Measurements from ENCODE around the gene TMEM229B.

The TMEM229B gene
- 1.4 to 29.2 (median 18.7) reads per million in 3 experiments for total RNA-seq

DNA sequence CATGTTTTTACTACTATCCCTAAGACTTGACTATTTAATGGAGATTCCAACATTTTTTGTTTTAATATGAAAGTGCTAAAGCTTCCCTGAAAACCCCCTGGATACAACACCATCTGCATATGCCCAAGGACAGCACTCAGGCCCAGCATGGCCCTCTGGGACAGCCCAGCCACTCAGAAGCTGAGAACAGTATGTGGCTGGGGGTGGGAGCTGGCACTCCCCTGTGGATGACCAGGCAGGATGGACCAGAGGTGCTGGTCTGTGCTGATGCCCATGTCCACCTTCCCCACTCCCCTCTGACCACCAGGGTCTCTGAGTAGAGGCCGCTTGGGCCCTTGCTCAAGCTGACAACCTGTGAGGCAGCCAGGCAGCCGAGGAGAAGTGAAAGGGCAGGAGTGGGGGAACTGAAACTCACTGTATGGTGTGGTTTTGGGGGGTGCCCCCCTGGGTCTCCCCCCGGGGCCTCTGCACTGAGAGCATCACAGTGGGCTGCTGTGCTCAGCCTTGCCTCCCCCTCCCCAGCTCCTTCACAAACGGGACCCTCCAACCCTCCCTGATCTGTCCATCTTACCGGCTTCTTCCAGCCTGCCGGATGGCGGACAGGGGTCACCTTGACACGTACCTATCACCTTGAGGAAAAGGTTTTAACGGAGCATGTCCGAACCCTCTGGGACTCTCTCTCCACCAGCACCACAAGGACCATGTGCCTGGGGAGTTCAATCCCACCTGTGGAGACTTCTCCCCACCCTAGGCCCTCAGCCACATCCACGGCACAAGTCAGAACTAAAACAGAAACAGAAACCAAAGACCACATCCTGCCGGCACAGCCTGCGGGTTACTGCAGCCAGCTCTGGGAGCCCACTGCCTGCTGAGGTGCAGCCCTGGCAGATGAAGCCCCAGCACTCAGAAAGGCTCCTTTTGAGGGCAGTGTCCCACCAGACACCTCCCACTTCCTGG lies at the start of gene TMEM229B:
Gene TMEM229B, minus strand, starts transcription at position 785 of the 957 bp plus-strand sequence. CDS start 14,798 bp downstream, outside the sequence.
- peak; percentile 84 for DNase-seq

GRCh38 chr14:67537736-67538135 lies 49.2 kb upstream of the TMEM229B start:
- no peak for DNase-seq

GRCh38 chr14:67536087-67536486 lies 47.6 kb upstream of the TMEM229B start:
- DNase-seq = no peak

DNA sequence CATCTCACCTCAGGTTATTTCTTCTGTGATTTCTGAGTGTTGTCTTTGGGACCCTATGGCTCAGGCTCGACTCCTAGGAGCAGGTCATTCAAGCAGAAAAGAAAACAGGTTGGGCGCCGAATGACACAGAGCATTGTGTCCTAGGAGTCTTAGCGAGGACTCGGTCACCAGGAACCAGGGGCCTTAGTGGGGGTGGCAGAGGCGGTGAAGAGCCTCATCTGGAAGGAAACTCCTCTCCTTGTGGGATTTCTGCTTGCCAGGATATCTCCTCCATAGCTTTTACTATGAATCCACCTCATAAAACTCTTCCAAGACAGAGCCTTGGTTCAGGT lies 45.2 kb upstream of the TMEM229B start:
- no peak for DNase-seq

DNA sequence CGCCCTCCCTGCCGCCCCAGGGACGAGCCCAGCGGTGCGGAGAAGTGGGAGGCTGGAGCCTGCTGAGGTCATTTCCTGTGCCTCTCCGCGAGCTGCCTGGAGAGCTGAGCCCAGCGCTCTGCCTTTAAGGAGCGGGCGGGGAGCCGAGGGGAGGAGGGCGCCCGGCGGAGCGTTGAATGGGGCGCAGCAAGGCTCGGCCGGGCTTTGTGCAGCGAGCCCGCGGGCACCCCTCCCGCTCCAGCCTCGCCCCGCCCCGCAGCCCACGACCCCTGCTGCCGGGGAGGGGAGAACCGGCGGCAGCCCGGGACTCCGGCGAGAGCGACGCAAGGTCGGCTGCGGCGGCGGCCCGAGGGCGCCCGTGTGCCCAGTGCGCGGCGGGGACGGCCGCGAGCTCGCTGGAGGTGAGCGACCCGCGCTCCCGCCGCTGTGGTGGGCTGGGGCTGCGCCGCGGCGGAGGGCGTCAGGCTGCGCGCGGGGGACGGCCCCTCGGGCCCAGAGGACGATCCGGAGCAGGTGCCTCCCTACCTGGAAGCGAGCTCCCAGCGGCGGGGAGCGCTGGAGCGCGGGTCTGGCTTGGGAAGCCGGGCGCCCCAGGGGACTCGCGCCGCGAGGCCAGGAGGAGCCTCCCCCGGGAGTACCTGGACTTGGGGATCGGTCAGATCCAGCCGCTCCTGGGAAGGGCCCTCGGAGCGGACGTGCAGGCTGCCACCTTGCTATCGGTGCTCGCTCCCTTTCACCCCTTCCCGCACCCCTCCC lies 44.7 kb upstream of the TMEM229B start, which contains the start of gene PLEKHH1:
Gene PLEKHH1, plus strand, starts transcription at position 293 of the 756 bp plus-strand sequence. CDS start 8,578 bp downstream, outside the sequence.
- peak; percentile 23 for DNase-seq

DNA sequence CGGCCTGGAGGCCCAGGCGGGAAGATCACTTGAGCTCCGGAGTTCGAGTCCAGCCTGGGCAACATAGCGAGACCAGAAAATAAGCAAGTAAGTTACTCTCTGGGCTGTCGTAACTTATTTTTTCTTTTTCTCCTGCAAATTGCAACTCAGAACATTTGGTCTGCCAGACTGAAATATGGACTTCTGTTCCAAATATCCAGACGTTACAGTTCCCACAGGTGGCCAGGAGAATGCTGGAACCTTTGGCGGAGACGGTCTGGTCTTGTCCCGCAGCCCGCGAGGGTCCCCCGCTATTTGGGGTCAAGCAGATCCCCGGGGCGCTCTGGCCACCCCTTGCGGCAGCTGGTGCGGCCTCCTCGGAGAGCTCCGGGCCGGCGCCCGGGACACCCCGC lies 44.1 kb upstream of the TMEM229B start:
- DNase-seq = no peak

DNA sequence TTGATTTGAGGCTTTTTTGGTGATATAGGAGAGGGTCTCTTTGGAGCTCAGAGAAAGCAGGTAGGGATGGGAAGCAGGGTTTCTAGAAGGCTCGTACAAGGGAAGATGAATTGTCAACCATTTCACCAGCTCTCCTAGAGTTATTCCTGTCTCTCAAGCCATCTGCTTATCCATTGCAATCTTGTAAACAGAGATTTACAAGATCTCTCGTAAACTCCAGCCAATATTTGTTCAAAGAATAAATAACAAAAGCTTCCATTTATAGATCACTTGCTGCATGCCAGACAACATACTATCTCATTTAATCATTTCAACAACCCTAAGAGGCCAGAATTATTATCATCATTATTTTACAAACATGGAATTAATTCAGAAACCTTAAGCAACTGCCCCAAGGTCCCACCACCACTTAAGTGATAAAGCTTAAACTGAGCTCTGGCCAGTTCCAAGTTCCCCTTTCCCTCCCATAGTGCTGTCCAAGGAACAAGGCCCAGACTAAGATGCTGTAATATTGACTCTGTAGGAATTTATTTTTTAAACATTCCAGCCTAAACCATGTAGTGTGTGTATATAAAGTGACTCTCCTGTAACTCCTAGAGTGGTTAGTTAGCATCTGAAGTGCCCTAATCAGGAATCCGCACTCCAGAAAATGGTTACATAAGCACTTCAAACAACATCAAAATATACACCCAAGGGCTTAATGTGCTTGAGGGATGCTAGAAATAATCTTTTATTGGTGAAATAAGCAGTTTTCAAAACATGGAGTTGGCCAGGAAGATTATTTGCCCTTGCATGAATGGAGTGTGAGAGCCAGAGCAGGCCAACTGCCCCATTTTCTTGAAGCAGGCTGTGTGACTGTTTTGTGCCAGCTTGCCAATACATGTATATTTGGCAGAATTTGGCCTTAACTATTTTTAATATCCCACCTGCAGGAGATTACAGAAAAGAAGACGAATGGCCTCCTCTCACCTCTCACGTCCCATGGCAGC lies 41.7 kb upstream of the TMEM229B start:
- no peak for DNase-seq

GRCh38 chr14:67528276-67528675 lies 39.8 kb upstream of the TMEM229B start:
- DNase-seq = no peak

DNA sequence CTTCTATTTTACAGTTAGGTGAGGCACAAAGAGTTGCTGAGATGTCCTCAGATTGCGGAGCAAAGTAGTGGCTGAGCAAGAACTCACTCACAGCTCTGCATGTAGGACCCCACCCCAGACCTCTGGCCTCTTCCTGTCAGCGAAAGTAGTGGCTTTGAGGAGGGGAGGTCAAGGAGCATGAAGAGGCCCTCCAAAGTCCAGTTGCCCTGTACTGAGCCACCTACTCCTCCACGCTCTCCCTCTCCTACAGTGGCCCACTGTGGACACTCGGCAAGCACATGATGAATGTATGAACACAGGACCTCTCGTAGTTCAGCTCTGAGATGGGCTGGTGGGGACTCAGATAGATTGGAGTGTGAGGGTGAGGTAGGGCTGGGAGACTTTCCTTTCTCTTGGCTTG lies 39.2 kb upstream of the TMEM229B start:
- no peak for DNase-seq

DNA sequence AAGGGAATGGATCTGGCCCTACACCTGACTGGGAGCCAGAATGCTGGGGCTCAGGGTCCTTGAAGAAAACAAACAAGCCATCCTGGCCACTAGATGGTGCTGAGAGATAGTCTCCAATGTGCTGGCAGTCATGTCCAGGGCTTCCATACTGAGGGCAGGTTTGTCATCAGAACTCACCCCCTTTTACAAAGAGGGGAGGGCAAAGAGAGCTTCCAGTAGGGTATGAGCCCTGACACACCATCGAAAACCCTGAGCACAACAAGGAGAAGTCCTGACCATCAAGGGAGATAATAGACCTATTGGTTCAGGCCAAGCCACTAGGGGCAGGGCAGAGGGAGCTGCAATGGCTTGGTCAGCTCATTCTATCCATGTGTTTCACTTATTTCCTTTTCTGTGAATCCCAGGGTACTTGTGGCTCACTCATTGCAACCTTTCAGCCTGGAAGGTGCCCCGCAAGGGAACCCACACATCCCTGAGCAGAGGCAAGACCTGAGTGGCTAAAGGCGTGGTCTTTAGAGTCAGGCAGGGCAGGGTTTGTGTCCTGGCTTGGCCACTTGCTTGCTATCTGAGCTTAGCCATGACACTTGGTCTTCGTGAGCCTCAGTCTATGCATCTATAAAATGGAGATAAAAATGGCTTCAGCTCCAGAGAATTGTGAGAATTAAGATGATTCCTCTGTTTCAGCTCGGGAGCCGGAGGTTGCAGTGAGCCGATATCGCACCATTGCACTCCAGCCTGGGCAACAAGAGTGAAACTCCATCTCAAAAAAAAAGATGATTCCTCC lies 38.3 kb upstream of the TMEM229B start:
- peak; percentile 25 for DNase-seq

DNA sequence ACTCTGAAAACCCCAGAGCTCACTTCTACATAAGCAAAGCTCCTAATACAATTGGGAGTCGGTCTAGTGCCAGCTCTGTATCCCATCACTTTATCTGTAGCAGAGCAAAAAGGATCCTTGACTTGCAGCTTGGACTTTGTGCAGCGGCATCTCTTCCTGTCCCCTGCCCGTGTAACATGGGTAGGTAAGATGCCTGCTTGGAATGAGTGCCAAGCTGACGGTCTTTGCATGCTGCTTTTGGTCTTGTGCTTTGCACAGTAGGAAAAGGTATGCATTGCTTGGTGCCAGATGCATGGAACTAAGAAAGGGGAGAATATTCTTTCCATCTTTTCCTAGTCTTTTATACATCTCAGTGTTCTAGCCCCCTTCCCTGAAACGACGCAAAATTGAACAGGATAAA lies 37.7 kb upstream of the TMEM229B start:
- no peak for DNase-seq

DNA sequence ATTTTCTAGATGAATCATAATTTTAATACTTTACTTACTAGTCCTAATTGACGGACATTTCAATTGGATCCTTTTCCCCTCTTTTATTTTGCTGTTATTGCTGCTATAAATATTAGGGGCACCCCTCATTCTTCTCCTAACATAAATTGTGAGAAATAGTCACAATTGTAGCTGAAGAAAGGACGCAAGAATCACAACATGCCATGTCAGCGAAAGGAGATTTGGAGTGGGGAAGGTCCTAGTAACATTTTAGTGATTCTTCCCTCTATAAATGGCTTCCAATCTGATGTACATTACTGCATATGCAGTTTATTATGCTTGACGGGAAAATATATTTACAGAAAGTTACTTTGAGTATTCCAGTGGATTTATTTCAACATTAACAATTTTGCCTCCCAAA lies 36.9 kb upstream of the TMEM229B start:
- no peak for DNase-seq

- DNase-seq = no peak
Measured at GRCh38 chr14:67524634-67524963, 36.1 kb upstream of the TMEM229B start.

GRCh38 chr14:67523764-67524633 lies 35.5 kb upstream of the TMEM229B start:
- DNase-seq = no peak

DNA sequence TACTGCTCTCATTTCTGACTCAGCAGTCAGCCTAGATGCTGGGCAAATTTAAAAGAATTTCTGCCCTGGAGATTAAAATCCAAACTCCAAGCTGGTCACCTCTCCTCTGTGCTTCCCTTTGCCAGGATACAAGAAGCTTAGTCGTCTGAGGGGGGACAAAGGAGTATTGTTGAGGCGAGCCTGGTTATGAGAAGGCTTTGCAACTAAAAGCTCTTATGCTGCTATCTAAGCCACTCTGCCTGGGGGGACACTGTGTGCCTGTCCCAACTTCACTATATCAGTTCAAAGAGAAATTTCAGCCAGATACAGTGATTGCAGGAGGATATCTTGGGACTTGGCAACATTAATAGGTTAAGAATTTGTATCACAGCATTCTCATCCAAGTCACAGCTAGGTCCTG lies 33.7 kb upstream of the TMEM229B start:
- no peak for DNase-seq

- no peak for DNase-seq
Measured at GRCh38 chr14:67520482-67520881, 32.0 kb upstream of the TMEM229B start.

DNA sequence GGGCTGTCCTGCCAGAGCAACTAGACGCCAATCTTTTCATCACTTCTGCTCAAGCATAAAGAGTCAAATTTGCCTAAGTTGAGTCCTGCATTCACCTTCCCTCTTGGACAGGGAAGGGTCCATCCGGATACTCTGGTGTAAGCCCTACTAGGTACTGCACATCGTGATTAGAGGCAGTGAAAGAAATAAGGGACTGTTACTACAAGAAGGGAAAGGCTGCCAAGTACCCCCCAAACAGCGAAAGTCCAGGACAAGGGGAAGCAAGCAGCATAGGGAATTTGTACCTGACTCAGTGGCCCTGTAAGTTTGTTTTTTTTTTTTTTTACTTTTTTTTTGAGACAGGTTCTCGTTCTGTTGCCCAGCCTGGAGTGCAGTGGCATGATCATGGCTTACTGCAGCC lies 30.9 kb upstream of the TMEM229B start:
- no peak for DNase-seq

- no peak for DNase-seq
Measured at GRCh38 chr14:67517083-67517482, 28.6 kb upstream of the TMEM229B start.

DNA sequence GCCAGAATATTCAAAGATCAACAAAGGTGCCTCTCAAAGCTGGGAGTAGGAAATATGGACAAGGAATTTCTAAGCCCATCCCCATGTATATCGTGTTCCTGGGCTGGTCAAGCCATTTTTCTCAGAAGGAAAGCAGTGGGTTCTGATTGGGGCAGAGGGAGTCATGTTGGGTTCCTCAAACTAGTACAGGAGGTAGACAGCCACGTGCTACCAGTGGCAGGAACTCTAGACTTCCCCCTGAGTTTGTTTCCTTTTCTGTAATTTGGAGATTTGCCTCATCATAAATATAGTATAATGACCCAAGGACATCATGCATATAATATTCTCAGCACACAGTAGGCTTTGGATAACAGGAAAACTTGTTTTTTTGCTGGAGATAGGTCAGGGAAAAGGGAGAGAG lies 28.2 kb upstream of the TMEM229B start:
- no peak for DNase-seq

GRCh38 chr14:67515386-67516079 lies 27.0 kb upstream of the TMEM229B start:
- peak; percentile 40 for DNase-seq
